Neural cell (in vitro differentiated cells): ENCODE results near the gene PPM1L.

Source experiments
- CTCF ChIP-seq: fragments of 450-650 bp; IDR thresholded peaks from 2 replicates; pipeline ENCODE4 v1.5.1; 2014; ENCODE audit warnings: antibody characterized with exemption, mild to moderate bottlenecking, moderate library complexity; ENCODE audit not compliant: poor library complexity, severe bottlenecking
- POLR2AphosphoS5 ChIP-seq: IDR thresholded peaks from 2 replicates; pipeline ENCODE4 v1.6.1; 2012
- REST ChIP-seq: IDR thresholded peaks from 2 replicates; pipeline ENCODE4 v1.6.1; 2012; ENCODE audit warnings: borderline replicate concordance

GRCh38 chr3:160809453-160809852 is 53.4 kb downstream of the PPM1L start:
- TF ChIP-seq POLR2AphosphoS5, result no peak
- no peak for TF ChIP-seq CTCF
- no peak for TF ChIP-seq REST
